ENCODE measurements around the gene HPS1.

- TF ChIP-seq POLR2A (IDR thresholded peaks at IDR 0.05), result no peak
- TF ChIP-seq CTCF (IDR thresholded peaks at IDR 0.05), result no peak
Measured at GRCh38 chr10:98444314-98445006, 2.3 kb downstream of the HPS1 start.
